GM15510 (cell line): ENCODE data around the gene TNNI2.

Source experiments
- POLR2A ChIP-seq: IDR thresholded peaks from 3 replicates; pipeline ENCODE4 v1.6.1; 2011; ENCODE audit warnings: borderline replicate concordance; ENCODE audit not compliant: insufficient read length; ENCODE audit errors: extremely low read depth

TNNI2 gene

DNA sequence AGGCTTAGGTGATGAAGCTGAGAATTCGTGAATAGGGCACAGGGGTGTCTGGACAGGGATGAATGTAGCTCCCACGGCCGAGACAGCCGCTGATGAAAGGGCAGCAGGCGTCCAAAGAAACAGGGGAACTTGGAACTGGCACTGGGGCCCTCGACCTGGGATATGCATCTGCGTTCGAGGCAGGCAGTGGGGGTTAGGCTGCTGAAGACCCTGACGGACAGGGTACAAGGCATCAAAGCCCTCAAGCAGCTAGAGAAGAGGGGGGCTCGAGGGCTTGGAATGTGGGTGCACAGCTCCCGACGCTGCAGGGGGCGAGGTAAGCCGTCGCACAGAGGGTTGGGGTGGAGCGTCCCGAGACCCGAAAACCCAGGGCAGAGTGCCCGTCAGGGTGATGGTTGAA, 10.8 kb upstream of the TNNI2 start:
- no peak for TF ChIP-seq POLR2A

DNA sequence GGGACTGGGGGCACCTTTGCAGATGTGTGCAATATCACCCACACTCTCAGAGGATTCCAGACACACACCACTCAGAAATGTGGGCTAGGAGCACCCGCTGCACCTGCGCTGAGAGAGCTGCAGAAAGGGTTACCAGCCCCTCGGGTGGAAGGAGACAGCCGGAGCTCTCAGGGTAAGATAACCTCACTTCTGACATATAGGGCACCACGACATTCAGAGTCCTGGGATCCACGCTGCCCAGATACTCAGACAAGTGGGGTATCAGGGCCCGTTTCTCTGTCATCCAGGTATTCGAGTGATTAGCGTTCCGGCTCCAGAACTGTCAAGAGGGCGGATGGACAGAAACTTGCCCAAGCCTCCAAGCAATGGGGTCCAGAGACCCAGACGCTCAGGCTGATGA, 10.2 kb upstream of the TNNI2 start:
- no peak for TF ChIP-seq POLR2A

DNA sequence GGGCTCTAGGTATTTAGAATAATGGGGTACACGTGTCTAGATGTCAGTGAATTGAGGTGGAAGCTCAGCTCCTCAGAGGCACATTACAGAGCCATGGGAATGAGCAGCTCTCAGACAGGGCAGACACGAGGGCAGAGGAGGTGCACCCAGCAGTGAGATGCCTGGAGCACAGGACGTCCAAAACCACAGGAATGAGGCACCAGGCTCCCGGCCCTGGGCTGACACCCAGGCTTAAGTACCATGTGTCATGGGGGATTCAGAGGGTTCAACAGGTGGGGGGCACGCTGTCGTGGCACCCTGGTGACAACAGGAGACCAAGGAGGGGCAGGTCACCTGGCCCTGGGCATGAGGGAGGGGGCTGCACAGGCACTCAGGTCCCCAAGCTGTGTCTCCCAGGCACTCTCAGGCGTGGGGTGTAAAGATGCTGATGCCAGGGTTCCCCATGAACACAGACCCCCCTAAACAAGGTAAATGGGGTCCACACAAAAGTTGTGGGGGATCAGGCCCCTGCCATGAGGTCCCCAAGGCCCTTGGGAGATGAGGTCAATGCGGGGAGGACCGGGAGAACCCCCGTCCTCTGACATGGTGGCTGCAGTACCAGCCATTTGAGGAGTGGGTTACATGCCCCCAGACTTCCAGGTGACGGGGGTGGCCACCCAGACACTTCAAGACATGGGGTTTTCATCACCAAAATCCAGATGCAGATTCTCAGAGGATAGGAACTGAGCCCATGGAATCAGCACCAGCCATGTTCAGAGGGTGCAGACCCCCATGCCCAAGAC, 9.6 kb upstream of the TNNI2 start:
- no peak for TF ChIP-seq POLR2A

DNA sequence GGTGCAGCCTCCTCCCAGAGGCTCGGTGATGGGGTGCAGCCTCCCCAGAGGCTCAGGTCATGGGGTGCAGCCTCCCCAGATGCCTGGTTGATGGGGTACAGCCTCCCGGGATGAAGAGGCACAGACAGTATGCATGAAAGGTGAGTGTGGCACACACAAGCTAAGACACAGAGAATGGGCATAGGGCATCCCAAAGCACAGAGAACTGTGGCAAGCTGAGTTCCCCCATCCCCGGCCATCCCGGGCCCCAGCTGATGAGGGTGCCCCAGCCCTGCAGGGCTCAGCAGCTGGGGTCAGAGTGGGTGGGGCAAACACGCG, 8.8 kb upstream of the TNNI2 start:
- TF ChIP-seq POLR2A: no peak

DNA sequence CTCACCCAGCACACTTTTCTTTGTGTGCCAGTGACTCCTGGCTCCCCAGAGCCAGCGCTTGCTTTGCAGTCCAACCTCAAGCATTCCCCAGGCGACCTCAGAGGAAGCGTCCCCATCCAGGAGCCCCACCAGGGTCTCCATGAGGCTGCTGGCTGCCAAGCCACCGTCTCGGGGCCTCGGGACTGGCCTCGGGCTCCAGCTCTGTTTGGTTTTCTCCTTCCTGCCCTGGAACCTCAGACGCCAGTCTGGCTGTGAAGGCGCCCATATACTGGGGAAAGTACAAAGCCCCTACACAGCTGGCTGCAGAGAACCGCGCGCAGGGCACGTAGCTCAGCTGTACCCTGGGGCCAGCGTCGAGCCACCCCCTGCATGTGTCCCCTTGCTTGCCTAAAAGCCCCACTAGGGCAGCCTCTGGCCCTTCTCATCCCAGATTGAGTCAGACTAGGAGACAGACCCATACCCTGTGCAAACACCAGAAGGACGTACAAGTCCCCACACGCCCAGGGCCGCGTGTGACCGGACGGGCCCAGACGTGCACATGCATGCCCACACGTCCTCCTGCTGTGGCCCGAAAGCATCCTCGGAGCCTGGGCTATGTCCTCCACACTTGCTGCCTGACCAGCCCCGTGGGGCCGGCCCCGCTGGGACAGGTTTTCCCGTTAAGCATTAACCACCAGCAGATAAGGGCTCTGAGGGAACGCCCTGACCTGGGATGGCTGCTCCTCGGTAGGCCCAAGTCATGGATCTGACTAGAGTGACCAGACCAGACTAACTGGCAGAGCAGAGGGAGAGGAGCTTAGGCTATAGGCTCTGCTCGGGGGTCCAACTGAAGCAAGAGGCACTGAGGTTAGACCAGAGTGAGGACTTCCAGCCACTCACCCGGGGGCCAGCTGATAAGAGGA, 8.2 kb upstream of the TNNI2 start:
- no peak for TF ChIP-seq POLR2A

DNA sequence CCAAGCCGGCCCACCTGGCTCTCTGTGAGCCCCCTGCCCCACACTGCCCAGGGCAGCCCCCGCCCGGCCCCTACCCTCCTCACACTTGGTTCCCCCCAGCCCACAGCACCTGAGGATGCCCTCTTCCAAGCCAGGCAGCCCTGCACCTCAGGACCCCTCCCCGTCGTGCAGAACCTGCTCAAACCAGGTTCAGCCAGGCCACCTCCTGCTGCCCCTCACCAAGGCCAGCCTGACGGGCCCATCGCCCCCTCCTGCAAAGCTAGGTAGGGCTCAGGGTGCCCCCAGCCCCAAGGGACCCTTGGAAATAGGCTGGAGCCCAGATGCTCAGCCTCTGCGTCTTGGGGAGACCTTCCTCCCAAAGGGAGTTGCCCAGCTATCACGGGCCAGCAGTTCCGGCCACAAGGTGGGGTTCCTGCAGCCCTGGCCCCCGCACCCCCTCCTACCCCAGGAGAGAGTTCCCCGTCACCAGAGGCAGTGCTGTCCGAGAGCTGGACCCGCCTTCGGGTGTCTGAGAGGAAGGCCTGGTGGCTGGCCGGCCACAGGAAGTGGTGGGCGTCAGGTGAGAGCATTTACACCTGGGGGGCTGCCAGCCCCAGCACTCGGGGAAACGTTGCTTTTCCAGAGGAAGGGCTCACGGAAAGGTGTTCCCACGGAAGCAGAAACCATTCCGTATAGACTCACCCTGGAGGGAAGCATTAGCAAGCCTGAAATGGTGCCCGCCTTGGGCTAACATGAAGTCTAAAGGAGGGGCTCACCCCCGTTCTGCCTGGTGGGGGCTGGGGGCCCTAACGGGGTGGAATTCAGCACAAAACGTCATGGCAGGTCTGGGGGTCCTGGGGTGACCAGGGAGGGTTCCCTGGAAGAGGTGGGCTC, 7.2 kb upstream of the TNNI2 start:
- TF ChIP-seq POLR2A: no peak

DNA sequence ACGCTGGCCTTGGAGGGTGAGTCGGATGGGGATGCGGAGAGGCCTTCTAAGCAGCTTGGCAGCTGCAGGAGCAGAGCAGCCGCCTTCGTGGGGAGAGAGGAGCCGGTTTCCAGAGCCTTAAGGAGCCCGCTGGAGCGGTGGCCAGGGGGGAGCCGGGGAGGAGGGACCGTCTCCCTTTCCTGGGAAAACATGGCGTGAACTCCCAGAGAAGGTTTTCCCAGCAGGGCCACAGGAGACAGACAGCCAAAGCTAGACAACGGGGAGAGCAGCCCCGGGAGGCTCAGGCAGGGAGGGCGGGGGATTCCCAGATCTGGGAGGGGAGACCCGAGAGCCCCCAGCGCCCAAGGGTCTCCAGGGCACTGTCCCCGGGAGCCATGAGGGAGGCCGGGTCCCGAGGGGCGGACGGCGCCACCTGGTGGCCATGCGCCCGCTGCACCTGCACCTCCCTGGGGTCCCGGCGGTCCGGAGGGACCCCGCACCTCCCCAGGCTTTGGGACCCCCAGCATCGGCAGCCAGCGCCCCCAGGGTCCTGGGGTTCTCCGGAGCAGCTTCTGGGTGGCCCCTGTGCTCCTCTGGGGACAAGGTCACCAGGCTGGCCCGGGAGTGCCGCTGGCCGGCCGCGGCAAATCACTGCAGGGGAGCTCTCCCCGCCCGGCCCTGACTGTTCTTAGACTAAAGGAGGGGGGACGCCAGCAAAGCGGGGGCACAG, 6.4 kb upstream of the TNNI2 start:
- TF ChIP-seq POLR2A: no peak

DNA sequence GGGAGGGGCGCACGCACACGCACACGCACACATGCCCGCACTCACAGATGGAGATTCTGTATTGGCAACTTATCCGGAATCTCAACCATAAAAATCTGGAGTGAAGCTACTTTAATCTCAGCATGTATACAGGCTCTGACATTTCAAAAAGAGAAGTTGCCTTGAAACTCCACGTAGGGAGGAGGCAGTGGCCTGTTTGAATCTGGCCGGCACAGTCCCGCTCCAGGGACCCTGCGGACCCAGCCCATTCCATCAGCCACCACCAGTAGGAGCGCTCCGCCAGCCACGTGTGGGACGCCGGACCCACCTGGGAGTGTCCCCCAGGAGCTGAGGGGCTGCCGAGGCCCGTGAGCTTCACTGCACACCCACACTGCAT, 5.9 kb upstream of the TNNI2 start:
- TF ChIP-seq POLR2A: no peak

DNA sequence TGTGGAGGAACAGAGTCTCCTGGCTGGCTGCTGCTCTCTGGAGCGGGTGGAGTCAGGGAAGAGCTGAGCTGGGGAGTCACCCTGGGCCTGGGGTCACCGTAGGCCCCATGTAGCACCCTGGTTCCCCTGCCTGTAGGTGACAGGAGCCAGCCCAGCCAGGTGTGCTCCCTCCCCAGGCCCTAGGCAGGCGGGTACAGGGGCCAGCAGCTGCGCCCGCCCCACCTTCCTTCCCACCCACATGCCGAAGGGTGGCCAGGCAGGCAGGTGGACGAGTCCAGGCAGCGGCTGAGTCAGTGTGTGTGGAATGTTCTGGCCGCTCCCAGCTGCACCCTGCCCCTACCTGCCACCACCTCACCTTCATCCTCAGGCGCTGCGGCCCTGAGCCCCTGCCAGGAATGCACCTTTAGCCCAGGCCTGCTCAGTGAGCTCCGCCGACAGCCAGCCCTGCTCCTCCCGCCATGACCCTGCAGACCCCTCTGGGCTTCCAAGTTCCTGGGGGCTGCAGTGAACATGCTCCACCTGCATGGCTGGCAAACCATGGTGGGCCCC, 4.6 kb upstream of the TNNI2 start:
- no peak for TF ChIP-seq POLR2A

DNA sequence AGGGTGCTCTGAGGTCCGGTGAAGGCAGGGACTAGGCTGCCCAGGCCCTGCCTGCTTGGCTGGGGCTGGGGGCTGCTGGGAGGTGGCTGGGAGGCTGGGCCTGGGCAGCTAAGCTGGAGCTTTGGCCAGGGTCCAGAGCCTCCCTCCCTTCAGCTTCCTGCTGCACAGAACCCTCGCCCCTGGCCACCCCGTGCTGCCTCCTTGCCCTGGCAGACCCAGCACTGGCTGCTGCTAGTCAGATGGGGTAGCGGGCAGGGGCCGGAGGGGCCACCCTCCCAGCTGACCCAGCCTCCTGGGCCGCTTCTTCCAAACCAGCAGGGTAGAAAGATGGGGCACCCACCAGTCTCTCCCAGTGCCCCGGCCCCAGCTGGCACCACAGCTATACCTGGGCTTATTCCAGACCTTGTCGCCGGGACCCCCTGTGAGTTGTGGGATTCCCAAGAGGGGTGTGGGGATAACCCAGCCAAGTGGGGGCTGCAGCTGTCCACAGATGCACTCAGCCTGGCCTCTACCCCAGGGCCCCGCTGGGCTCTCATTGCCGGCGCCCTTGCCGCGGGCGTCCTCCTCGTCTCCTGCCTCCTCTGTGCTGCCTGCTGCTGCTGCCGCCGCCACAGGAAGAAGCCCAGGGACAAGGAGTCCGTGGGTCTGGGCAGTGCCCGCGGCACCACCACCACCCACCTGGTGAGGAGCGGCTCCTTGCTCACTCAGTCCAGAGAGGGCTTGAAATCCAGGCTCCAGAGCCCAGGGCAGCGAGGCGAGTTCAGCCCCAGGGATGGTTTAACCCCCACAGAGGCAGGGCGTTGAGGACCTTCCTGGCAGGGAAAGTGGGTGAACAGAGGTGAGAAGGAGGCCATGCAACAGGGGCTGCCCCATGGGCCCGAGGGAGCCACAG, 3.8 kb upstream of the TNNI2 start, which contains the start of gene SYT8:
TSS of gene SYT8 (plus strand) at position 212 of the 892 bp plus-strand sequence. CDS start at position 328, 116 bp downstream.
- TF ChIP-seq POLR2A: no peak

DNA sequence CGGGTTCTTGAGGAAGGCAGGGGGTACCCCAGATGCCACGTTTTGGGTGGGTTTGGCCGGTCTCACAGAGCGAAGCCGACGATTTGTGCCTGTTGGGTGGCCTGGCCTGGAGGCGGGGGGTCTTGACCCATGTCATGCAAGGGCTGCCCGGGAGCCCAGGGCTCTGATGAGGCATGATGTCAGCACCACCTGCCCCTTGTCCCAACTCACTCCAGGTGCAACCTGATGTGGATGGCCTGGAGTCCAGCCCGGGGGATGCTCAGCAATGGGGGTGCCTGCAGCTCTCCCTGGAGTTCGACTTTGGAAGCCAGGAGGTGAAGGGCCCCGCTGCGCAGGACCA, 3.1 kb upstream of the TNNI2 start:
- no peak for TF ChIP-seq POLR2A

DNA sequence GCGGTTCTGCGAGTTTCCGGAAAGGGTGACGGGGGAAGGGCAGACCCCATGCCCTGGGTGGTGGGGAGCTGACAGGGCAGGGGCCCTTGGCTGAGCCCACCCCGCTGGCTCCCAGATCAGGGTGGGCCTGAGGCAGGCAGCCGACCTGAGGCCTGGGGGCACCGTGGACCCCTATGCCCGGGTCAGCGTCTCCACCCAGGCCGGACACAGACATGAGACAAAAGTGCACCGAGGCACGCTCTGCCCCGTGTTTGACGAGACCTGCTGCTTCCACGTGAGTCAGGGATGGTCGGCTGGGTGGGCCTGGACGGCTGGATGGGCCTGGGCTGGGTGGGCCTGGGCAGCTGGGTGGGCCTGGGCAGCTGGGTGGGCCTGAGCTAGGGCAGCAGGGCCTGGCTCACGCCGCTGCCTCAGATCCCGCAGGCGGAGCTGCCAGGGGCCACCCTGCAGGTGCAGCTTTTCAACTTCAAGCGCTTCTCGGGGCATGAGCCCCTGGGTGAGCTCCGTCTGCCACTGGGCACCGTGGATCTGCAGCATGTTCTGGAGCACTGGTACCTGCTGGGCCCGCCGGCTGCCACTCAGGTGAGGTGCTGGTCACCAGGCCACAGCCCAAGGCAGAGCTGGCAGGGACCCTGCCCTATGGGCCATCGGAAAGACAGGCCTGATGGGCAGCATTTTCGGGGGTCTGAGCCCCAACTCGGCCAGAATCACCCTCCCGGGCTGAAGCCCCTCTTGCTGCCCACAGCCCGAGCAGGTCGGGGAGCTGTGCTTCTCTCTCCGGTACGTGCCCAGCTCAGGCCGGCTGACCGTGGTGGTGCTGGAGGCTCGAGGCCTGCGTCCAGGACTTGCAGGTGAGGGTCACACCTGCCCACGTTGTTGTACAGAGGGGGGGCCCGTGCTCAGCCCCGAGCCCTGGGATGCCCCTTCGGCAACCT, 2.5 kb upstream of the TNNI2 start:
- no peak for TF ChIP-seq POLR2A

DNA sequence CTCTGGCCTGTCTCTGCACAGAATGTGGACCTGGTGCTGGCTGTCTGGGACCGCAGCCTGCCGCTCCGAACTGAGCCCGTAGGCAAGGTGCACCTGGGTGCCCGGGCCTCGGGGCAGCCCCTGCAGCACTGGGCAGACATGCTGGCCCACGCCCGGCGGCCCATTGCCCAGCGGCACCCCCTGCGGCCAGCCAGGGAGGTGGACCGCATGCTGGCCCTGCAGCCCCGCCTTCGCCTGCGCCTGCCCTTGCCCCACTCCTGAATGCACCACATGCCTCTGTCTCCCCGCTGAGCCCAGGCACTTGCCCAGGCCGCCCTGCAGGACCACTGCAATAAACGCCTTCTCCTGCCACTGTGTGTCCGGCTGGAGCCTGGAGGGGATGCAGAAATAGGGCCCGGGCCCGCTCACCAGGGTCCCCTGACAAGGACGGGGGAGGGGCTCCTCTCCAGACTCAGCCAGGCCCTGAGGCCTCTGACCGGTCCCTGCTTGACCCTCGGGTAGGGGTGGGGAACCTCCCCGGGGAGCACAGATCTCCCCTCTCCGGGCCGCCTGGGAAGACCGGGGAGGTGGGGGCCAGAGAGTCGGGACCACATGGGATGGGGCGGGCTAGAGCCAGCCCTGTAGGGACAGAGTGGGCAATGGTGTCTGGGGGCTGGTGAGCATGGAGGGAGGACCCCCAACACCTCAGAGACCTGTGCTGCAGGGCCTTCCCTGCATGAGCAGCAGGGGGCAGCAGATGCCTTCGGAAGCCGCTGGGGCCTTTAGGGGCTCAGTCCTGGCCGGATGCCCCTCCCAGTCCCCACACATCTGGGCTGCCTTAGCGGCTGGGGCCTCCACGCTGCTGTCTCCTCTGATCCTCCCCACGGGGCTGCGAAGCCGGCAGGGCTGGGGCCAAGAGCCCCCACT, 1.4 kb upstream of the TNNI2 start:
- TF ChIP-seq POLR2A: no peak
